HT1080 (cell line): Measurements from ENCODE around the gene IL13RA2. TPM values are rescaled to one million over a fixed set of nuclear protein-coding genes. Genes with fewer than 3 reads are reported as not detected.

Experiments used
- DNase-seq: peaks from one replicate; pipeline ENCODE4 v3.0.0-alpha.2; 2015; ENCODE audit warnings: low read depth
- small RNA-seq: library from RNA; depleted of rRNA; stranded (forward); fragments of <200 nt; gene quantifications from one replicate; pipeline ENCODE3, GENCODE V24; 2014
- total RNA-seq: library from RNA; depleted of rRNA; stranded (reverse); fragments of >200 nt; shearing (Covaris generic); gene quantifications from 2 replicates; pipeline ENCODE4 v1.2.3, GENCODE V29; 2014; rRNA removed

Gene IL13RA2
- total RNA-seq, 1 experiment from 2014 or later = 0.87 TPM

DNA sequence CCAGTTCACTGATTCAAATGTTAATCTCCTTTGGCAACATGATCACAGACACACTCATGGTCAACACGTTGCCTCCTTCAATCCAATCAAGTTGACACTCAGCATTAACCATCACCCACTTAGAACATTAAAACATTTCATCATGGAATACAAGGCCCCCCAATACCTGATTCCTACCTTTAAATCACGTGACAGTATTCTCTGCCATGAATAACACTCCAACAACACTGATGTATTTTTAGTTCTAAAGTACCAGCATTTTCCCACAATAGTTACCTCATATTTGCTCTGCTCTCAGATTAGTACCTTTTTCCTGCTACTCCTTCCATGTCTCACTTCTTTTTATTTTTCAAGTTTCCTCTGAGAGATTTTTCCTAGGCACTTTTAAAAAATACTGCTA, 19.6 kb downstream of the IL13RA2 start:
- no peak for DNase-seq

DNA sequence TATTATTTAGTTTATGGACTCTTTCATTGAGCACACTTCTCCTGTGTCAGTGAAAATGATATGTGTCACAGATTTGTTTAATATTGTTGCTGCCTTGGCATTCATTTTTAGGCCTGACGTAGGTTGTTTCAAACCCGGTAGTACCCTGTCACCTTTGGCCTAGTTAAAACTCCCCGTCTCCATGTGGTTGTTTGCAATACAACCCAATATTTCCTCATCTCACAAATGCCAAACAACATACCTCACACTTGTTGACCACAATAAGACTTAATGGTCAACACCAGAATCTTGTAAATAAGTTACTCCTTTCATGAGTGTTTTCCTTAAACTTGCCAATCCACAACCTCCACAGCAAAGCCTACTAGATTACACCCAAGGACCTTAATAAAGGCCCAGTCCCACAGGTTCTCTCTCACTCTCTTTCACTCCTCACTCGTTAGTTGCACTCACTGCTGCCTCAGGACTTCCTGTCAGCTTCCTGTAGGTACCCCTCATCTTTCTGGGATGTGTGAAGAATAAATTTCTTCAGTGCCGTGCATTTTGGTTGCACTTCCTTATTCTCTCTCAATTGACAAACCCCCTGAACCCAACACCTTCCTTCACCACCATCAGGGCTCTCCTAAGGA, 31.3 kb downstream of the IL13RA2 start:
- DNase-seq = no peak

DNA sequence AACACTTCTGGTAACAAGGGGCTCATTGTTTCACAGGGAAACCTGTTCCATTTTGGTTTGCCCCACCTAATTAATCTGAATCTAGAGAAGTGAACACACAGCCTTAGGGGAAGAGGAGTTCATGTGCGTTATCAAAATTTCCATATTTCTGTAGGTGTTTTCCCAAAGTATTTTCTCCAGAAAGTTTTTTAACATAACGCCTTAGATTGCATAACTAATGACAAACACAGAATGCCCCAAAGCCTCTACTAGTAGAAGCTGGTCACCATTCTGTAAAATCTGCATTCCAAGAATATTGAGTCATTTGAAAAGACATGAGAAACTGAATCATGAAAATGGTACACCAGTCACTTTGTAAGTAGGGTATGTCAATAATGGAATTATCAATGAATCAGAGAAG, 41.1 kb downstream of the IL13RA2 start:
- DNase-seq = peak; percentile 55

- DNase-seq = no peak
These were observed 44.4 kb downstream of the IL13RA2 start for GRCh38 chrX:114973013-114973412.

DNA sequence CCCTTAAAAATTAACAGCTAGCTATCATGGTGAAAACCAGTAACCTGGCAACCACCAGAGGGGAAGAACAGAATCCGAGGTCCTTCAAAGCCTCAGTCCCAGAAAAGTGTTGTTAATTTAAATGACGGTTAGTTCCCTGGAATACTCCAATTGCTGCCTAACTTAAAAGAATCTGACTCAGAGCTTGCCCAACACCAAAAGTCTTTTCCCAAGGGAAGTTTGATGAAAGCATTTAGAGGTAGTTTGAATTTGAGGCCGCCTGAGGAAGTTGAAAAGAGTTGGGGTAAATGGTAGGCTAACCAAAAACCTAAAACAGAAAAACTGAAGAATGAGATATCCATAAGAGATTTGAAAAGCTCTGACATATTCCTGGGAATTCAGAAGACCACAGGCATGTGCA, 46.6 kb downstream of the IL13RA2 start:
- DNase-seq = no peak

GRCh38 chrX:114964374-114964773, 53.0 kb downstream of the IL13RA2 start:
- DNase-seq = no peak

GRCh38 chrX:114962209-114962608, 55.2 kb downstream of the IL13RA2 start:
- no peak for DNase-seq

DNA sequence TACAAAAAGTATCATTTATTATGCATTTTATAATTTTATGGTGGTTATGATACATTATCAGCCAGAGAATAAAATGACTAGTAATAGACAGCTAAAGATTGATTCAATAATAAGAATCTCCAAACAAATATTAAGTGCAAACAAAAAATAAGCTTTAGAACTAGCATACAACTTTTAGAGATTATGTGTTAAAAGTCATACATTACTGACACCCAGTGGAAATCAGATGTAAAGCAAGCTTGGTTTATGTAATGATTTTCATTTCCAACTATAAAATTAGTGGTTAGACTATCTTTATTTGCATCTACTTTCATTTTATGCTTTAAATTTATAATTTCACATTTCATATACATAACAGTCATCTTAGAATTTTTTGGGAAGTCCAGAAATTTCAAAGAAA, 57.7 kb downstream of the IL13RA2 start:
- no peak for DNase-seq

Small RNA genes within 50 kb of the gene (small RNA-seq; reads per million reads assigned to genes)
- gene RNU6-648P = not detected

Other genes starting within 250 kb of the IL13RA2 start
- gene RBMXL3, start 171.8 kb upstream of the IL13RA2 start, total RNA-seq = not detected in 2 replicates
- 2.5 and 3.1 TPM in 2 replicates for gene LRCH2, start 216.5 kb upstream of the IL13RA2 start, total RNA-seq